ENCODE data around the gene ITPRID1.

DNA sequence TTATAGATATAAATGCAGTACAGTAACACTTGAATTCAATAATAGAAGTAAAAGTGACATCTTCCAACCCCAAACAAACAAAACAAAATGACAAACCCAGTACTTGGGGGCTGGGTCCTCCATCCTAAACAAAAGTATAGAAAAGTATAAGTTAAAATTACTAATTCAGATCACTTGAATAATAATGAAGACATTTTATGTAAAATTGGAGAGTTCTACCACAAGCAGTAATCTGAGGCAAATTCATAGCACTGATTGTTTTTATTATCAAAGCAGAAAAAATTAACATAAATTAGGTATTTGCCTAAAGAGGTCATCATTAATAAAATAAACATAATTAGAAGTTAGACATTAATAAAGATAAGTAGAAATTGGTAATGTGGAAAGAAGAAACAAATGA lies 81.5 kb downstream of the ITPRID1 start:
- TF ChIP-seq SRF (IDR thresholded peaks at IDR 0.05; ENCODE audit: low read depth): no peak
- TF ChIP-seq SIN3A (IDR thresholded peaks at IDR 0.05; ENCODE audit: low read depth): no peak
- TF ChIP-seq, protein P1, sequence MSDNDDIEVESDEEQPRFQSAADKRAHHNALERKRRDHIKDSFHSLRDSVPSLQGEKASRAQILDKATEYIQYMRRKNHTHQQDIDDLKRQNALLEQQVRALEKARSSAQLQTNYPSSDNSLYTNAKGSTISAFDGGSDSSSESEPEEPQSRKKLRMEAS (IDR thresholded peaks at IDR 0.05): no peak
- no peak for TF ChIP-seq ELF1 (IDR thresholded peaks at IDR 0.05; ENCODE audit: borderline replicate concordance, low read depth)
- TF ChIP-seq, protein P2, sequence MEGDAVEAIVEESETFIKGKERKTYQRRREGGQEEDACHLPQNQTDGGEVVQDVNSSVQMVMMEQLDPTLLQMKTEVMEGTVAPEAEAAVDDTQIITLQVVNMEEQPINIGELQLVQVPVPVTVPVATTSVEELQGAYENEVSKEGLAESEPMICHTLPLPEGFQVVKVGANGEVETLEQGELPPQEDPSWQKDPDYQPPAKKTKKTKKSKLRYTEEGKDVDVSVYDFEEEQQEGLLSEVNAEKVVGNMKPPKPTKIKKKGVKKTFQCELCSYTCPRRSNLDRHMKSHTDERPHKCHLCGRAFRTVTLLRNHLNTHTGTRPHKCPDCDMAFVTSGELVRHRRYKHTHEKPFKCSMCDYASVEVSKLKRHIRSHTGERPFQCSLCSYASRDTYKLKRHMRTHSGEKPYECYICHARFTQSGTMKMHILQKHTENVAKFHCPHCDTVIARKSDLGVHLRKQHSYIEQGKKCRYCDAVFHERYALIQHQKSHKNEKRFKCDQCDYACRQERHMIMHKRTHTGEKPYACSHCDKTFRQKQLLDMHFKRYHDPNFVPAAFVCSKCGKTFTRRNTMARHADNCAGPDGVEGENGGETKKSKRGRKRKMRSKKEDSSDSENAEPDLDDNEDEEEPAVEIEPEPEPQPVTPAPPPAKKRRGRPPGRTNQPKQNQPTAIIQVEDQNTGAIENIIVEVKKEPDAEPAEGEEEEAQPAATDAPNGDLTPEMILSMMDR (IDR thresholded peaks at IDR 0.05 in 2 of 3, conservative IDR thresholded peaks at IDR 0.05 in 1 of 3; ENCODE audit: borderline replicate concordance in 1 of 3, insufficient read depth in 1 of 3, low read depth in 2 of 3, low read length in 2 of 3): no peak
- TF ChIP-seq POLR2A (IDR thresholded peaks at IDR 0.05; ENCODE audit: borderline replicate concordance, extremely low read depth, insufficient read depth, insufficient read length): no peak
- no peak for TF ChIP-seq EGR1 (IDR thresholded peaks at IDR 0.05; ENCODE audit: low read depth)
- TF ChIP-seq YY1 (IDR thresholded peaks at IDR 0.05; ENCODE audit: extremely low read depth, insufficient replicate concordance, low read depth, low read length): no peak
- TF ChIP-seq CBX3 (IDR thresholded peaks at IDR 0.05; ENCODE audit: low read depth): no peak
- TF ChIP-seq POLR2AphosphoS5 (IDR thresholded peaks at IDR 0.05; ENCODE audit: low read depth, low read length): no peak
- no peak for TF ChIP-seq CEBPB (IDR thresholded peaks at IDR 0.05; ENCODE audit: low read depth)
- TF ChIP-seq, protein P3, sequence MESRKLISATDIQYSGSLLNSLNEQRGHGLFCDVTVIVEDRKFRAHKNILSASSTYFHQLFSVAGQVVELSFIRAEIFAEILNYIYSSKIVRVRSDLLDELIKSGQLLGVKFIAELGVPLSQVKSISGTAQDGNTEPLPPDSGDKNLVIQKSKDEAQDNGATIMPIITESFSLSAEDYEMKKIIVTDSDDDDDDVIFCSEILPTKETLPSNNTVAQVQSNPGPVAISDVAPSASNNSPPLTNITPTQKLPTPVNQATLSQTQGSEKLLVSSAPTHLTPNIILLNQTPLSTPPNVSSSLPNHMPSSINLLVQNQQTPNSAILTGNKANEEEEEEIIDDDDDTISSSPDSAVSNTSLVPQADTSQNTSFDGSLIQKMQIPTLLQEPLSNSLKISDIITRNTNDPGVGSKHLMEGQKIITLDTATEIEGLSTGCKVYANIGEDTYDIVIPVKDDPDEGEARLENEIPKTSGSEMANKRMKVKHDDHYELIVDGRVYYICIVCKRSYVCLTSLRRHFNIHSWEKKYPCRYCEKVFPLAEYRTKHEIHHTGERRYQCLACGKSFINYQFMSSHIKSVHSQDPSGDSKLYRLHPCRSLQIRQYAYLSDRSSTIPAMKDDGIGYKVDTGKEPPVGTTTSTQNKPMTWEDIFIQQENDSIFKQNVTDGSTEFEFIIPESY (IDR thresholded peaks at IDR 0.05; ENCODE audit: extremely low read depth, insufficient replicate concordance, low read length): no peak
- no peak for TF ChIP-seq JUND (IDR thresholded peaks at IDR 0.05)
- TF ChIP-seq EZH2 (IDR thresholded peaks at IDR 0.05): no peak

Measured in HCT116 (cell line).